ENCODE data around the gene OR51E2.

- TF ChIP-seq CTCF (conservative IDR thresholded peaks at IDR 0.05 in 1 of 2, IDR thresholded peaks at IDR 0.05 in 1 of 2; ENCODE audit: extremely low read depth in 1 of 2, insufficient read depth in 1 of 2, low read depth in 1 of 2, low read length in 2 of 2) (no peak), EZH2 (IDR thresholded peaks at IDR 0.05; ENCODE audit: borderline replicate concordance, low read length) (no peak)
These were observed 2.8 kb upstream of the OR51E2 start for GRCh38 chr11:4700436-4700820.
